IMR-90 (cell line): ENCODE measurements around the gene ACAN. TPM values are rescaled to one million over a fixed set of nuclear protein-coding genes. Genes with fewer than 3 reads are reported as not detected.

Experiments
- ATAC-seq: fragments of 200-7000 bp; cut with Tn5 transposase; 2 replicates; pipeline ENCODE4 v1.9.1; 2020; ENCODE audit warnings: low read depth, mild to moderate bottlenecking, moderate library complexity
- BruUV-seq: library from RNA; stranded (reverse); fragments of 400-500 nt; replicated peaks from 2 replicates; lab custom pipeline; 2021; lab: Mats Ljungman, UMichigan
- CTCF ChIA-PET: fragments of 300-600 bp; formaldehyde crosslinking; extraction: SDS; loops from one replicate; lab custom pipeline; 2021; ENCODE audit warnings: antibody characterized with exemption; lab: Yijun Ruan, JAX
- POLR2A ChIA-PET: fragments of 300-600 bp; sonication (Branson Sonifier 250); formaldehyde crosslinking; loops from one replicate; lab custom pipeline; 2022; ENCODE audit warnings: antibody characterized with exemption; ENCODE audit not compliant: unreplicated experiment; lab: Charles Lee
- DNase-seq: peaks from one replicate; pipeline ENCODE4 v3.0.0; 2013
- H2AFZ ChIP-seq: replicated peaks from 2 replicates; pipeline ENCODE3; 2013; ENCODE audit warnings: low read length, mild to moderate bottlenecking; ENCODE audit not compliant: poor library complexity
- H2AK5ac ChIP-seq: 2 replicates; pipeline ENCODE4 v1.6.1; 2013; ENCODE audit warnings: low read depth, low read length, inconsistent platforms
- H2AK9ac ChIP-seq: replicated peaks from 2 replicates; pipeline ENCODE3; 2013; ENCODE audit warnings: mild to moderate bottlenecking, low read depth, low read length, moderate library complexity; ENCODE audit not compliant: poor library complexity
- H2BK120ac ChIP-seq: 2 replicates; pipeline ENCODE4 v1.6.1; 2013; ENCODE audit warnings: low read depth, low read length, inconsistent platforms
- H2BK15ac ChIP-seq: 3 replicates; pipeline ENCODE4 v1.6.1; 2013; ENCODE audit warnings: low read depth, low read length, inconsistent platforms
- H2BK20ac ChIP-seq: 2 replicates; pipeline ENCODE4 v1.6.1; 2013; ENCODE audit warnings: low read depth, mild to moderate bottlenecking, inconsistent platforms, low read length, moderate library complexity
- H2BK5ac ChIP-seq: 2 replicates; pipeline ENCODE4 v1.6.1; 2013; ENCODE audit warnings: mild to moderate bottlenecking, low read depth, low read length, inconsistent platforms; ENCODE audit not compliant: poor library complexity, severe bottlenecking
- H3K14ac ChIP-seq: replicated peaks from 2 replicates; pipeline ENCODE4 v1.6.1; 2013; ENCODE audit warnings: low read depth, low read length, inconsistent platforms
- H3K18ac ChIP-seq: 2 replicates; pipeline ENCODE4 v1.6.1; 2013; ENCODE audit warnings: low read depth, low read length, control low read depth
- H3K23ac ChIP-seq: 2 replicates; pipeline ENCODE4 v1.6.1; 2013; ENCODE audit warnings: low read depth, low read length, inconsistent platforms
- H3K27ac ChIP-seq: 2 replicates; pipeline ENCODE4 v1.5.1; 2013; ENCODE audit warnings: mild to moderate bottlenecking, control low read depth, low read length; ENCODE audit not compliant: insufficient read depth
- H3K27me3 ChIP-seq: 2 replicates; pipeline ENCODE4 v1.6.1; 2013; ENCODE audit warnings: low read length; ENCODE audit not compliant: control insufficient read depth, insufficient read depth
- H3K36me3 ChIP-seq: 2 replicates; pipeline ENCODE4 v1.6.1; 2013; ENCODE audit warnings: low read length, mixed read lengths; ENCODE audit not compliant: control insufficient read depth, insufficient read depth
- H3K4ac ChIP-seq: 2 replicates; pipeline ENCODE4 v1.6.1; 2013; ENCODE audit warnings: low read depth, low read length, inconsistent platforms
- H3K4me1 ChIP-seq: 2 replicates; pipeline ENCODE4 v1.6.1; 2013; ENCODE audit warnings: low read length, mixed read lengths; ENCODE audit not compliant: control insufficient read depth, insufficient read depth
- H3K4me2 ChIP-seq: 2 replicates; pipeline ENCODE4 v1.6.1; 2013; ENCODE audit warnings: low read depth, mild to moderate bottlenecking, control low read depth, low read length, moderate library complexity
- H3K4me3 ChIP-seq: 2 replicates; pipeline ENCODE4 v1.5.1; 2013; ENCODE audit warnings: low read depth, mild to moderate bottlenecking, control low read depth, low read length, moderate library complexity; ENCODE audit not compliant: insufficient read depth
- H3K56ac ChIP-seq: 2 replicates; pipeline ENCODE4 v1.6.1; 2013; ENCODE audit warnings: low read length, inconsistent platforms; ENCODE audit not compliant: insufficient read depth; ENCODE audit errors: extremely low read depth
- H3K79me1 ChIP-seq, 2 experiments: 2 replicates each; pipeline ENCODE4 v1.6.1; 2013; ENCODE audit warnings: low read length in 2 of 2, inconsistent platforms in 1 of 2, low read depth in 1 of 2
- H3K9ac ChIP-seq: 2 replicates; pipeline ENCODE4 v1.6.1; 2013; ENCODE audit warnings: low read depth, low read length, control low read depth
- H3K9me1 ChIP-seq: 2 replicates; pipeline ENCODE4 v1.6.1; 2013; ENCODE audit warnings: low read length, inconsistent platforms; ENCODE audit not compliant: insufficient read depth
- H3K9me3 ChIP-seq: 2 replicates; pipeline ENCODE4 v1.6.1; 2013; ENCODE audit warnings: low read length; ENCODE audit not compliant: control insufficient read depth, insufficient read depth
- H4K20me1 ChIP-seq: 2 replicates; pipeline ENCODE4 v1.6.1; 2013; ENCODE audit warnings: low read length, inconsistent platforms; ENCODE audit not compliant: insufficient read depth
- H4K5ac ChIP-seq: 2 replicates; pipeline ENCODE4 v1.6.1; 2013; ENCODE audit warnings: mild to moderate bottlenecking, low read depth, low read length, control low read depth
- H4K8ac ChIP-seq, 2 experiments: 2 replicates each; pipeline ENCODE4 v1.6.1; 2013; ENCODE audit warnings: low read depth in 2 of 2, low read length in 2 of 2, control low read depth in 1 of 2, inconsistent platforms in 1 of 2
- H4K91ac ChIP-seq: 2 replicates; pipeline ENCODE4 v1.6.1; 2013; ENCODE audit warnings: low read depth, low read length, inconsistent platforms; ENCODE audit not compliant: insufficient read depth
- CTCF ChIP-seq: conservative IDR thresholded peaks from 2 replicates; pipeline ENCODE4 v1.5.1; 2012; ENCODE audit warnings: mild to moderate bottlenecking, low read depth, low read length, improper control_type of control experiment
- FOS ChIP-seq: fragments of 150-350 bp; IDR thresholded peaks from 2 replicates; pipeline ENCODE4 v1.6.1; 2016; ENCODE audit warnings: low read depth, low read length
- MAZ ChIP-seq: IDR thresholded peaks from 2 replicates; pipeline ENCODE4 v1.6.1; 2012; ENCODE audit warnings: low read depth, mild to moderate bottlenecking, low read length, improper control_type of control experiment, moderate library complexity, borderline replicate concordance
- MXI1 ChIP-seq: IDR thresholded peaks from 2 replicates; pipeline ENCODE4 v1.6.1; 2012; ENCODE audit warnings: low read depth, mild to moderate bottlenecking, low read length, moderate library complexity, borderline replicate concordance
- POLR2A ChIP-seq: IDR thresholded peaks from 2 replicates; pipeline ENCODE4 v1.6.1; 2012; ENCODE audit warnings: mild to moderate bottlenecking, low read depth, low read length
- RAD21 ChIP-seq: IDR thresholded peaks from 2 replicates; pipeline ENCODE4 v1.6.1; 2012; ENCODE audit warnings: low read length, improper control_type of control experiment
- RFX5 ChIP-seq: IDR thresholded peaks from 2 replicates; pipeline ENCODE4 v1.8.0; 2012; ENCODE audit warnings: low read depth, mild to moderate bottlenecking, low read length, moderate library complexity
- dilution Hi-C: fragments of 300-500 bp; cut with HindIII; formaldehyde crosslinking; loops from one replicate; pipeline ENCODE4 v1.14.3; 2018; ENCODE audit warnings: low sequenced_read_pairs; ENCODE audit not compliant: unreplicated experiment
- in situ Hi-C: fragments of 300-500 bp; cut with MboI; formaldehyde crosslinking; loops from 3 replicates; pipeline ENCODE4 v1.14.3; 2019; ENCODE audit warnings: low sequenced_read_pairs, inconsistent platforms, mixed read lengths
- intact Hi-C: fragments of 100-400 bp; cut with micrococcal nuclease; formaldehyde crosslinking; loops from 2 replicates; pipeline ENCODE4 v1.10.0; 2022
- polyA plus RNA-seq, 3 experiments: library from polyadenylated mRNA; depleted of rRNA; stranded (reverse); fragments of >200 nt; gene quantifications; 2 replicates each; pipeline ENCODE4 v1.2.3, GENCODE V29; 2012; ENCODE audit warnings: low replicate concordance in 1 of 3
- total RNA-seq: library from RNA; depleted of rRNA; stranded (reverse); fragments of >200 nt; gene quantifications from 2 replicates; pipeline ENCODE4 v1.2.3, GENCODE V29; 2012

The ACAN gene
- total and polyA plus RNA-seq, 2 of the 4 experiments (the other 2 are of a cell fraction): 0.54 to 0.96 TPM

- BruUV-seq: no TSS peak
- H3K18ac ChIP-seq: no peak overlapping the region
- H3K14ac ChIP-seq: no peak overlapping the region
- no peaks in the 10 kb centered on the region for H4K20me1 ChIP-seq
- no peaks in the 10 kb centered on the region for H3K36me3 ChIP-seq
- POLR2A ChIA-PET: no interaction called here
- H3K27me3 ChIP-seq: peaks cover 35% of the 10 kb centered on the region
- no peak overlapping the region for H2BK120ac ChIP-seq
- dilution Hi-C loops (no loop called here), in situ Hi-C loops (no loop called here), intact Hi-C loops (no loop called here)
- H3K4me1 ChIP-seq: no peaks in the 10 kb centered on the region
- H2AK9ac ChIP-seq: no peak overlapping the region
- H3K56ac ChIP-seq: no peak overlapping the region
- no peaks in the 10 kb centered on the region for H3K9me1 ChIP-seq
- no peak overlapping the region for H3K27ac ChIP-seq
- H3K4ac ChIP-seq: no peak overlapping the region
- H3K23ac ChIP-seq: no peak overlapping the region
- ATAC-seq (no peak), DNase-seq (no peak)
- H3K9ac ChIP-seq: no peak overlapping the region
- H3K79me1 ChIP-seq: no peaks in the 10 kb centered on the region
- no peak overlapping the region for H2AFZ ChIP-seq
- H4K91ac ChIP-seq: no peak overlapping the region
- H2BK5ac ChIP-seq: no peak overlapping the region
- H4K8ac ChIP-seq: no peak overlapping the region
- no peak overlapping the region for H3K4me3 ChIP-seq
- CTCF ChIA-PET: no interaction called here
- no peak overlapping the region for H3K4me2 ChIP-seq
- TF ChIP-seq FOS: no peak
- no peak for TF ChIP-seq RAD21
- TF ChIP-seq CTCF: no peak
- no peak for TF ChIP-seq MAZ
- TF ChIP-seq RFX5: no peak
- TF ChIP-seq POLR2A: no peak
- no peak for TF ChIP-seq MXI1
- no peak overlapping the region for H4K5ac ChIP-seq
- peaks cover 2% of the 10 kb centered on the region; the same call in 1 of the 2 replicates for H3K9me3 ChIP-seq
- no peak overlapping the region for H2AK5ac ChIP-seq
- H2BK15ac ChIP-seq: no peak overlapping the region
- no peak overlapping the region for H2BK20ac ChIP-seq
Measured at GRCh38 chr15:88852476-88852875, 49.2 kb downstream of the ACAN start.
